ENCODE results near the gene GRID1. TPM values are rescaled to one million over a fixed set of nuclear protein-coding genes. Genes with fewer than 3 reads are reported as not detected.

Gene GRID1
- total RNA-seq, 1 donor from 2014 or later, result not detected

DNA sequence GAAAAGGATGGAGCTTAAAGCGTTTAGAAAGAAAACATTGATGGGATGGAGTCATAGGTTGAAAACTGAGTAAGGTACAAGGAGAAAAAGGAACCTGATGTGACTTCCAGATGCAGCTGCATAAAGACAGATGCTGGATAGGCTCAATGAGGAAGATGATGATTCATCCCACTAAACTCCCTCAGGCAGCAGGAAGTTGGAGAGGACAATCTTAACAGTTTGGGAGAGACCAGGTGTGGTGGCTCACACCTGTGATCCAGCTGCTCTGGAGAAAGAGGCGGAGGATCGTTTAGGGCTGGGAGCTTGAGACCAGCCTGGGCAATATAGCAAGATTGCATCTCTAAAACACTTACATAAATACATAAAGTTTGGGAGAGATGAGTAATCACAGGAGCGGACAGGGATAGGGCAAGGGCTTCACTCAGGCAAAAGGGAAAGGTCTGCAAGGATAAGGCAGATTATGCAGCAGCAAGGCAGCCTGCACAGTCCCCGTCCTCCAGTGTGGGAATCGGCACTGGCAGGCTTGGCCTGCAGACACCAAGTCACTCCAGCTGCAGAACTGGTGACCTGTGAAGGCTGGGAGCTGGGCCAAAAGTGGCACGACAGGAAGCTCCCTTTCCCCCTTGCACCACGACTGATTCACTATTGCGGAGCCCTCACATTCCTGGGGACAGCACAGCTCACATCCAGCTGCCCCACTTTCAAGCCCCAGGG lies 438.5 kb downstream of the GRID1 start:
- ChIA-PET POLR2A (no interaction called here), CTCF (no interaction called here)
- Mint-ChIP-seq H3K36me3 (ENCODE audit: low read depth) (no peaks in the 10 kb centered on the region), H3K27ac (no peak overlapping the region), H3K9me3 (no peaks in the 10 kb centered on the region), H3K4me3 (no peak overlapping the region), H3K4me1 (no peaks in the 10 kb centered on the region), H3K27me3 (peaks cover 11% of the 10 kb centered on the region)
- DNase-seq (no peak), ATAC-seq (ENCODE audit: low read depth) (no peak)
- intact Hi-C loops (cut with micrococcal nuclease), result no loop called here
- TF ChIP-seq, protein P1, sequence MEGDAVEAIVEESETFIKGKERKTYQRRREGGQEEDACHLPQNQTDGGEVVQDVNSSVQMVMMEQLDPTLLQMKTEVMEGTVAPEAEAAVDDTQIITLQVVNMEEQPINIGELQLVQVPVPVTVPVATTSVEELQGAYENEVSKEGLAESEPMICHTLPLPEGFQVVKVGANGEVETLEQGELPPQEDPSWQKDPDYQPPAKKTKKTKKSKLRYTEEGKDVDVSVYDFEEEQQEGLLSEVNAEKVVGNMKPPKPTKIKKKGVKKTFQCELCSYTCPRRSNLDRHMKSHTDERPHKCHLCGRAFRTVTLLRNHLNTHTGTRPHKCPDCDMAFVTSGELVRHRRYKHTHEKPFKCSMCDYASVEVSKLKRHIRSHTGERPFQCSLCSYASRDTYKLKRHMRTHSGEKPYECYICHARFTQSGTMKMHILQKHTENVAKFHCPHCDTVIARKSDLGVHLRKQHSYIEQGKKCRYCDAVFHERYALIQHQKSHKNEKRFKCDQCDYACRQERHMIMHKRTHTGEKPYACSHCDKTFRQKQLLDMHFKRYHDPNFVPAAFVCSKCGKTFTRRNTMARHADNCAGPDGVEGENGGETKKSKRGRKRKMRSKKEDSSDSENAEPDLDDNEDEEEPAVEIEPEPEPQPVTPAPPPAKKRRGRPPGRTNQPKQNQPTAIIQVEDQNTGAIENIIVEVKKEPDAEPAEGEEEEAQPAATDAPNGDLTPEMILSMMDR (IDR thresholded peaks at IDR 0.05), result no peak

DNA sequence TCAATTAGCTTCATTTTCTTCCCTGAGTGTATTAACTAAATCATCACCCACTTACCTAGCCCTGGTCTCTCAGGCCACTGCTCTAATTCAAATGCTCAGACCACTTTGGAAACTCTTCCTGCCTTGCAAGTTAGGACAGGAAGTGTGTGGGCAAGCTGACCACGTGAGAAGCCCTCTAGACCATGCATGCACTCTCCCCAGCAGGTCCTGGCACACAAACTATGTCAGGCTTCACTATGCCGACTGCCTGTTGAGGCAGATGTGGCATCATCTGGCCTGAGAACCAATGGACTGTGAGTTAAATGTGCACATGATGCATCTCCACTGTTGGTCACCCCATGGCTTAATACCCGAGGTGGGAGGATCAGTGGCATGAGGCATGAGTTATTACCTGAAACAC lies 439.6 kb downstream of the GRID1 start:
- ChIA-PET CTCF (no interaction called here), POLR2A (no interaction called here)
- H3K4me3 Mint-ChIP-seq, result no peak overlapping the region
- H3K27me3 Mint-ChIP-seq, result peaks cover 13% of the 10 kb centered on the region
- no peaks in the 10 kb centered on the region for H3K9me3 Mint-ChIP-seq
- DNase-seq (no peak), ATAC-seq (ENCODE audit: low read depth) (no peak)
- TF ChIP-seq, protein P1 (IDR thresholded peaks at IDR 0.05), result no peak
- H3K4me1 Mint-ChIP-seq, result no peaks in the 10 kb centered on the region
- H3K36me3 Mint-ChIP-seq (ENCODE audit: low read depth), result no peaks in the 10 kb centered on the region
- intact Hi-C loops (cut with micrococcal nuclease), result no loop called here
- no peak overlapping the region for H3K27ac Mint-ChIP-seq

DNA sequence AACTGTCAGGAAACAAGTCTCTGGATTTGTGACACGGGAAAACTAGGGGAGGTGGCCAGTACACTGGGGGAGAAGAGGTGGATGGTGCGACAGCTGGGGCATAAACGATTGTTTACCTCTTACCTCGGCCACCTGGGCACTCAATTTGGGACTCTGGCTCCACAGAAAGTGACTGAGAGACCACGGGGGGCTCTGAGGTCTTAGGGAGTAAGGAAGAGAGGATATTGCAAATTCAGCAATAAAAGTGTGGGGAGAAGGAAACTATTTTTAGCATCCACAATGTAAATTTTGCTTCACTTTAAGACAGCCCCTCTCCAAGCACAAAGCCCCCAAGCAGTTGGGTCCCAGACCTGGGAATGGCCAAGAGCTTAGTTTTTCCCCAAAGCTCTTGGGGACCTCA lies 440.5 kb downstream of the GRID1 start:
- Mint-ChIP-seq H3K4me1 (no peaks in the 10 kb centered on the region), H3K4me3 (no peak overlapping the region), H3K27ac (no peak overlapping the region), H3K36me3 (ENCODE audit: low read depth) (no peaks in the 10 kb centered on the region), H3K27me3 (peaks cover 13% of the 10 kb centered on the region), H3K9me3 (no peaks in the 10 kb centered on the region)
- TF ChIP-seq, protein P1 (IDR thresholded peaks at IDR 0.05), result no peak
- ATAC-seq (ENCODE audit: low read depth) (no peak), DNase-seq (no peak)
- CTCF ChIA-PET, result no interaction called here
- POLR2A ChIA-PET, result interaction anchor here (0.6 kb wide), 1 partner anchor 1534 kb away, joined by 6 read pairs; no protein-coding TSS in a partner anchor
- intact Hi-C loops (cut with micrococcal nuclease), result no loop called here

DNA sequence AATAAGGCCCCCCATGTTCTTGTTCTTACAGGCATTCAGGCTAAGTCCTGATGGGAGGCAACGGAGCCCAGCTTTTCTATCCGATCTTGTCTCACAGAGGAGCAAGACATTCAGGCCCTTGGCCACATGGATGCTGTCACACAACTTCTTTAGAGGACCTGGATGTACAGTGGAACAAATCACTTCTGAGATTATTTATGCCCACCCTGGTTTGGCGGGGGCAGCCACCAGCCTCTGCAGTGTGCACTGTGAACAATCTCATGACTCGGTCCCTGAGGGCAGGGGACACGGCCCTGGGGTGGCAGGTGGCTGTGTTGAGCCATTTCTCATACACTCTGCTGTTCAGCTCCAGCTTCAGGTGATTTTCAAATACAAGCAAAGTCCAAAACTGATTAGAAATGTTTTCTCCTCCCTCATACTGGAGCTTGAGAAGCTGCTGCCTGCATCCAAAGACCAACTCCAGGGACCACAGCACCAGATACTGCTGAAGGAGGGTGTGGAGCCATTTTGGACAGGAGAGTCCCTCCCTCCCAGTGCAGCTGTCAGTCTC lies 441.3 kb downstream of the GRID1 start:
- H3K4me1 Mint-ChIP-seq, result no peaks in the 10 kb centered on the region
- intact Hi-C loops (cut with micrococcal nuclease), result no loop called here
- TF ChIP-seq, protein P1 (IDR thresholded peaks at IDR 0.05), result no peak
- ATAC-seq (ENCODE audit: low read depth) (no peak), DNase-seq (no peak)
- POLR2A ChIA-PET, result no interaction called here
- no peak overlapping the region for H3K4me3 Mint-ChIP-seq
- H3K36me3 Mint-ChIP-seq (ENCODE audit: low read depth), result no peaks in the 10 kb centered on the region
- H3K27me3 Mint-ChIP-seq, result peaks cover 15% of the 10 kb centered on the region
- H3K27ac Mint-ChIP-seq, result no peak overlapping the region
- no peaks in the 10 kb centered on the region for H3K9me3 Mint-ChIP-seq
- CTCF ChIA-PET, result no interaction called here

DNA sequence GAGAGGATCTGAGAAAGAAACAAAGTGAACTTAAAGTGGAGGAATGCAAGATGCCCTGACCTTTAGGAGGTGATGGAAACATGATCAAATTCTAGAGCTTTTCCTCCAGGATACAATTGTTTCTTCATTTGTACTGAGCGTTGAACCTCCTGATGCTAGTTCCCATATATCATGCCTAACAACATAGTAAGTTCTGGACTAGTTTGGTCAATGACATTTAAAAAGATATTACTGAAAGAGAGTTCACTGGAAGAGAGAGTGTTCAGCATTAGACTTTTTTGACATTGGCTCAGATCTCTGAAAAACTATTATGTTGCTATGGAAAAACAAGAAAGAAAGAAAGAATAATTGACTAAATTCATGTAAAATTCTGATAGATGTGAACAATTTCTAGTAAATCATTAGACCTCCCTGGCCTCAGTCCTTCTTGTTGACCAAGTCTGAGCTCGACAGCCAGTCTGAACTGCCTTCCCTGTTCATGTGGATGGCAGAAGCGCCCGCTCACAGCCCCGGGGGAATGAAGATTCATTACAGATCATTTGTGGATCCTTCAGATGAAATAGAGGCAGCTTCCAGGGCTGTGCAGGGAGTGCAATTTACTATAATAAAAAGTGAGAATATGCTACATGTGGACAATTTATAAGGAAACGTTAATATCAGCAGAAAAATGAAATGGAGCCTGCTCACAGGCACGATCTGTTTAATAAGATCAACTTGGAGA lies 442.1 kb downstream of the GRID1 start:
- no peak overlapping the region for H3K4me3 Mint-ChIP-seq
- H3K27ac Mint-ChIP-seq, result no peak overlapping the region
- no peaks in the 10 kb centered on the region for H3K9me3 Mint-ChIP-seq
- TF ChIP-seq, protein P1 (IDR thresholded peaks at IDR 0.05), result no peak
- no peaks in the 10 kb centered on the region for H3K4me1 Mint-ChIP-seq
- H3K36me3 Mint-ChIP-seq (ENCODE audit: low read depth), result no peaks in the 10 kb centered on the region
- CTCF ChIA-PET, result no interaction called here
- intact Hi-C loops (cut with micrococcal nuclease), result no loop called here
- POLR2A ChIA-PET, result no interaction called here
- ATAC-seq (ENCODE audit: low read depth) (no peak), DNase-seq (no peak)
- H3K27me3 Mint-ChIP-seq, result peaks cover 21% of the 10 kb centered on the region

Data from activated B cell treated with CpG ODN at 0.5 μM for 24 hours (primary cell).